ENCODE data around the gene SELENOM. TPM values are rescaled to one million over a fixed set of nuclear protein-coding genes. Genes with fewer than 3 reads are reported as not detected.

The SELENOM gene
- total RNA-seq, 1 donor: 97.9 TPM

- H3K4me3 ChIP-seq (ENCODE audit: low read depth, low read length): no peak overlapping the region
- peak; percentile 86 for DNase-seq (ENCODE audit: low read depth)
- peak; percentile 99 for TF ChIP-seq CTCF (IDR thresholded peaks at IDR 0.05; ENCODE audit: insufficient read depth, low read length)
These were observed 41.7 kb upstream of the SELENOM start for GRCh38 chr22:31148953-31149627.

GRCh38 chr22:31148488-31148887 lies 41.1 kb upstream of the SELENOM start:
- DNase-seq (ENCODE audit: low read depth): peak; percentile 63
- H3K4me3 ChIP-seq (ENCODE audit: low read depth, low read length): no peak overlapping the region
- no peak for TF ChIP-seq CTCF (IDR thresholded peaks at IDR 0.05; ENCODE audit: insufficient read depth, low read length)

- no peak for TF ChIP-seq CTCF (IDR thresholded peaks at IDR 0.05; ENCODE audit: insufficient read depth, low read length)
- DNase-seq (ENCODE audit: low read depth): no peak
- no peak overlapping the region for H3K4me3 ChIP-seq (ENCODE audit: low read depth, low read length)
These were observed 36.9 kb upstream of the SELENOM start for GRCh38 chr22:31144223-31144622.

- no peak for TF ChIP-seq CTCF (IDR thresholded peaks at IDR 0.05; ENCODE audit: insufficient read depth, low read length)
- no peak for DNase-seq (ENCODE audit: low read depth)
- H3K4me3 ChIP-seq (ENCODE audit: low read depth, low read length): no peak overlapping the region
These were observed 36.2 kb upstream of the SELENOM start for GRCh38 chr22:31143537-31143936.

GRCh38 chr22:31143038-31143437 lies 35.7 kb upstream of the SELENOM start:
- no peak for TF ChIP-seq CTCF (IDR thresholded peaks at IDR 0.05; ENCODE audit: insufficient read depth, low read length)
- H3K4me3 ChIP-seq (ENCODE audit: low read depth, low read length): no peak overlapping the region
- DNase-seq (ENCODE audit: low read depth): no peak

GRCh38 chr22:31142285-31142684 lies 34.9 kb upstream of the SELENOM start:
- no peak for TF ChIP-seq CTCF (IDR thresholded peaks at IDR 0.05; ENCODE audit: insufficient read depth, low read length)
- no peak overlapping the region for H3K4me3 ChIP-seq (ENCODE audit: low read depth, low read length)
- no peak for DNase-seq (ENCODE audit: low read depth)

GRCh38 chr22:31141551-31141950 lies 34.2 kb upstream of the SELENOM start:
- no peak for TF ChIP-seq CTCF (IDR thresholded peaks at IDR 0.05; ENCODE audit: insufficient read depth, low read length)
- no peak for DNase-seq (ENCODE audit: low read depth)
- no peak overlapping the region for H3K4me3 ChIP-seq (ENCODE audit: low read depth, low read length)

Measured in fibroblast of the aortic adventitia (primary cell).